GM21423 (cell line): ENCODE measurements around the gene BIN1.

Experiments used
- ATAC-seq: cut with Tn5 transposase; IDR thresholded peaks from one replicate; pipeline ENCODE4 v1.9.1; 2021; ENCODE audit warnings: mild to moderate bottlenecking, moderate library complexity; ENCODE audit not compliant: unreplicated experiment

Gene BIN1

GRCh38 chr2:127104166-127104660 lies 2.7 kb downstream of the BIN1 start:
- ATAC-seq: no peak

GRCh38 chr2:127103243-127104165 lies 3.5 kb downstream of the BIN1 start:
- no peak for ATAC-seq

GRCh38 chr2:127102521-127103242 lies 4.3 kb downstream of the BIN1 start:
- no peak for ATAC-seq

- no peak for ATAC-seq
Observed at GRCh38 chr2:127101756-127102477, 5.0 kb downstream of the BIN1 start.

- no peak for ATAC-seq
Observed at GRCh38 chr2:127101048-127101611, 5.8 kb downstream of the BIN1 start.

GRCh38 chr2:127100251-127101047 lies 6.5 kb downstream of the BIN1 start:
- ATAC-seq: no peak

- no peak for ATAC-seq
Observed at GRCh38 chr2:127098711-127099110, 8.2 kb downstream of the BIN1 start.

- ATAC-seq: no peak
Observed at GRCh38 chr2:127097841-127098651, 8.9 kb downstream of the BIN1 start.

GRCh38 chr2:127097471-127097765 lies 9.5 kb downstream of the BIN1 start:
- ATAC-seq: no peak

GRCh38 chr2:127096718-127097470 lies 10.1 kb downstream of the BIN1 start:
- ATAC-seq: no peak

GRCh38 chr2:127096280-127096679 lies 10.7 kb downstream of the BIN1 start:
- no peak for ATAC-seq

- ATAC-seq: no peak
Observed at GRCh38 chr2:127095784-127096183, 11.2 kb downstream of the BIN1 start.

- ATAC-seq: no peak
Observed at GRCh38 chr2:127095367-127095641, 11.7 kb downstream of the BIN1 start.

GRCh38 chr2:127094509-127095366 lies 12.2 kb downstream of the BIN1 start:
- ATAC-seq: no peak

- peak; percentile 56 for ATAC-seq
Observed at GRCh38 chr2:127093648-127094210, 13.2 kb downstream of the BIN1 start.

- no peak for ATAC-seq
Observed at GRCh38 chr2:127092901-127093516, 13.9 kb downstream of the BIN1 start.

GRCh38 chr2:127092306-127092705 lies 14.6 kb downstream of the BIN1 start:
- no peak for ATAC-seq
